HG03460 (cell line): ENCODE measurements around the gene CSNK1E.

ENCODE experiments used
- ATAC-seq: cut with Tn5 transposase; IDR thresholded peaks from one replicate; pipeline ENCODE4 v1.9.1; 2021; ENCODE audit not compliant: unreplicated experiment

Gene CSNK1E

GRCh38 chr22:38282397-38282796 is 34.8 kb downstream of the CSNK1E start:
- no peak for ATAC-seq

- no peak for ATAC-seq
These were observed 41.1 kb downstream of the CSNK1E start for GRCh38 chr22:38276166-38276565.

- no peak for ATAC-seq
These were observed 44.0 kb downstream of the CSNK1E start for GRCh38 chr22:38273135-38273826.

- ATAC-seq = no peak
These were observed 44.7 kb downstream of the CSNK1E start, which contains the start of gene TMEM184B for GRCh38 chr22:38272373-38273134. Gene TMEM184B, minus strand, starts transcription at chr22:38273010. Its CDS starts 25,049 bp downstream, at chr22:38247961.

GRCh38 chr22:38271927-38272372 is 45.3 kb downstream of the CSNK1E start:
- ATAC-seq = no peak

- no peak for ATAC-seq
These were observed 46.1 kb downstream of the CSNK1E start for GRCh38 chr22:38271101-38271500.

GRCh38 chr22:38270091-38270992 is 46.9 kb downstream of the CSNK1E start:
- ATAC-seq = no peak

GRCh38 chr22:38269466-38269865 is 47.8 kb downstream of the CSNK1E start:
- no peak for ATAC-seq

- ATAC-seq = no peak
These were observed 50.1 kb downstream of the CSNK1E start for GRCh38 chr22:38267086-38267485.

GRCh38 chr22:38266120-38266519 is 51.1 kb downstream of the CSNK1E start:
- no peak for ATAC-seq

GRCh38 chr22:38264322-38264843 is 52.9 kb downstream of the CSNK1E start:
- ATAC-seq = no peak

GRCh38 chr22:38262051-38262795 is 55.0 kb downstream of the CSNK1E start:
- ATAC-seq = no peak

GRCh38 chr22:38260761-38261681 is 56.2 kb downstream of the CSNK1E start:
- ATAC-seq = no peak

GRCh38 chr22:38259370-38259769 is 57.9 kb downstream of the CSNK1E start:
- no peak for ATAC-seq

- ATAC-seq = no peak
These were observed 58.3 kb downstream of the CSNK1E start for GRCh38 chr22:38258895-38259294.

GRCh38 chr22:38257650-38258250 is 59.5 kb downstream of the CSNK1E start:
- no peak for ATAC-seq

GRCh38 chr22:38257181-38257580 is 60.1 kb downstream of the CSNK1E start:
- ATAC-seq = no peak

GRCh38 chr22:38255697-38256096 is 61.5 kb downstream of the CSNK1E start:
- ATAC-seq = no peak

- ATAC-seq = no peak
These were observed 65.9 kb downstream of the CSNK1E start for GRCh38 chr22:38251341-38251692.
